K562 (cell line): ENCODE results near the gene ASB10. TPM values are rescaled to one million over a fixed set of nuclear protein-coding genes. Genes with fewer than 3 reads are reported as not detected.

Experiments
- ATAC-seq: fragments of 200-7000 bp; cut with Tn5 transposase; 3 replicates; pipeline ENCODE4 v1.9.1; 2020; ENCODE audit warnings: moderate library complexity
- BruUV-seq: library from RNA; stranded (reverse); fragments of 400-500 nt; replicated peaks from 2 replicates; lab custom pipeline; 2021; lab: Mats Ljungman, UMichigan
- CTCF ChIA-PET: fragments of 300-600 bp; formaldehyde crosslinking; extraction: SDS; loops from one replicate; lab custom pipeline; 2021; ENCODE audit warnings: low intra/inter-chr PET ratio; lab: Yijun Ruan, JAX
- POLR2A ChIA-PET: fragments of 300-600, 350-650 bp; sonication (Branson Sonifier 250); formaldehyde crosslinking; extraction: SDS; loops from one replicate; lab custom pipeline; 2021; ENCODE audit warnings: antibody characterized with exemption, inconsistent platforms; lab: Yijun Ruan, JAX
- DNase-seq, 4 experiments: peaks; one replicate each; pipeline versions ENCODE4 v3.0.0 to v3.0.0-alpha.2; 2011 to 2018; ENCODE audit warnings: low spot score in 3 of 4, mixed read lengths in 3 of 4; ENCODE audit errors: extremely low read depth in 1 of 4
- FAIRE-seq: peaks from 2 replicates; lab custom pipeline; 2011; peaks lifted over from hg19 to GRCh38; lab: Jason Lieb, UNC
- H2AFZ ChIP-seq: 2 replicates; pipeline ENCODE4 v1.6.0; 2011; ENCODE audit warnings: low read depth, low read length, control low read depth, inconsistent platforms
- H3K27ac ChIP-seq: fragments of 200-600 bp; 3 replicates; pipeline ENCODE4 v1.8.0; 2011; ENCODE audit warnings: low read depth, mild to moderate bottlenecking, control low read depth, inconsistent platforms, low read length, moderate library complexity, mixed read lengths; ENCODE audit errors: extremely low read depth
- H3K27me3 ChIP-seq, 2 experiments: fragments of 300-600 bp in 1 of 2; 2 replicates in 1 of 2; 3 replicates in 1 of 2; pipeline versions ENCODE4 v1.6.0 to v1.8.0; 2011; ENCODE audit warnings: inconsistent platforms in 2 of 2, low read length in 2 of 2, mild to moderate bottlenecking in 1 of 2, mixed read lengths in 1 of 2, moderate library complexity in 1 of 2; ENCODE audit not compliant: control insufficient read depth in 2 of 2, insufficient read depth in 2 of 2
- H3K36me3 ChIP-seq: fragments of 300-600 bp; 3 replicates; pipeline ENCODE4 v1.8.0; 2011; ENCODE audit warnings: mild to moderate bottlenecking, low read length, inconsistent platforms; ENCODE audit not compliant: control insufficient read depth, insufficient read depth
- H3K4me1 ChIP-seq, 2 experiments: fragments of 200-600 bp in 1 of 2; replicated peaks in 1 of 2; 2 replicates in 1 of 2; 3 replicates in 1 of 2; pipeline versions ENCODE4 v1.5.1 to v1.8.0; 2011; ENCODE audit warnings: inconsistent platforms in 2 of 2, low read length in 2 of 2, mild to moderate bottlenecking in 1 of 2, mixed read lengths in 1 of 2, moderate library complexity in 1 of 2; ENCODE audit not compliant: control insufficient read depth in 2 of 2, insufficient read depth in 2 of 2
- H3K4me2 ChIP-seq: 2 replicates; pipeline ENCODE4 v1.6.1; 2011; ENCODE audit warnings: low read length, control low read depth, inconsistent platforms, mixed read lengths; ENCODE audit not compliant: insufficient read depth
- H3K4me3 ChIP-seq: fragments of 200-600 bp; sonication (generic), shearing (Covaris generic); 2 replicates; pipeline ENCODE4 v1.5.1; 2016; ENCODE audit warnings: control low read depth, inconsistent platforms
- H3K79me2 ChIP-seq: fragments of 200-600 bp; 3 replicates; pipeline ENCODE4 v1.8.0; 2011; ENCODE audit warnings: low read length, inconsistent platforms; ENCODE audit not compliant: control insufficient read depth, insufficient read depth
- H3K9ac ChIP-seq, 2 experiments: 2 replicates each; pipeline versions ENCODE4 v1.6.0 to v1.6.1; 2011; ENCODE audit warnings: low read depth in 2 of 2, low read length in 2 of 2, control low read depth in 1 of 2, inconsistent platforms in 1 of 2, mild to moderate bottlenecking in 1 of 2, mixed read lengths in 1 of 2; ENCODE audit not compliant: insufficient read depth in 1 of 2
- H3K9me1 ChIP-seq: one replicate; pipeline ENCODE4 v1.6.0; 2011; ENCODE audit warnings: inconsistent platforms, mild to moderate bottlenecking, low read length, moderate library complexity; ENCODE audit not compliant: control insufficient read depth, insufficient read depth
- H3K9me3 ChIP-seq: replicated peaks from 2 replicates; pipeline ENCODE4 v1.5.1; 2011; ENCODE audit warnings: low read depth, low read length, inconsistent platforms; ENCODE audit not compliant: control insufficient read depth, insufficient read depth
- H4K20me1 ChIP-seq: replicated peaks from 2 replicates; pipeline ENCODE4 v1.6.1; 2011; ENCODE audit warnings: low read length, inconsistent platforms, mixed read lengths; ENCODE audit not compliant: control insufficient read depth, insufficient read depth
- CHD1 ChIP-seq: fragments of 200-600 bp; sonication (generic); IDR thresholded peaks from one replicate; pipeline ENCODE4 v1.6.1; 2012; ENCODE audit warnings: mild to moderate bottlenecking, moderate library complexity, low read length, inconsistent platforms
- ERF ChIP-seq: fragments of 450-650 bp; formaldehyde crosslinking; IDR thresholded peaks from 2 replicates; pipeline ENCODE4 v1.4.0; 2020; ENCODE audit warnings: mild to moderate bottlenecking, mixed read lengths
- POLR2G ChIP-seq: fragments of 200-400 bp; formaldehyde crosslinking; IDR thresholded peaks from 2 replicates; pipeline ENCODE4 v1.6.1; 2017; ENCODE audit warnings: low read depth, mild to moderate bottlenecking, antibody characterized with exemption, low read length, moderate library complexity
- WGBS: fragments of 100-300 bp; shearing (Covaris generic); methylation state at CpG from one replicate; pipeline ENCODE4 v1.1.6; 2016; ENCODE audit warnings: low coverage, mixed read lengths; ENCODE audit not compliant: insufficient coverage; ENCODE audit errors: missing lambda C conversion rate; 5-methylcytosine and 5-hydroxymethylcytosine counted together
- in situ Hi-C: fragments of 300-500 bp; cut with MboI; formaldehyde crosslinking; loops from 4 replicates; pipeline ENCODE4 v1.15.0; 2018; ENCODE audit warnings: inconsistent platforms, mixed read lengths
- intact Hi-C: fragments of 100-400 bp; cut with micrococcal nuclease; formaldehyde crosslinking; loops from 2 replicates; pipeline ENCODE4 v1.14.2; 2022
- polyA plus RNA-seq, 8 experiments: library from polyadenylated mRNA; depleted of rRNA in 4 of 8; stranded (reverse) in 5 of 8; unstranded in 3 of 8; fragments of >200 nt; fragmentation: Nextera tagmentation in 2 of 8; fragmentation: Illumina TruSeq in 1 of 8; extraction: Ambion mirVana in 2 of 8; extraction: Trizol in 1 of 8; gene quantifications; 2 replicates each; pipeline versions ENCODE4 v1.2.1 to v1.2.3, GENCODE V29; 2011 to 2014; ENCODE audit warnings: inconsistent platforms in 1 of 8, missing spikeins in 1 of 8
- total RNA-seq, 7 experiments: library from RNA; depleted of rRNA in 6 of 7; stranded (reverse); fragments of >200 nt in 6 of 7; fragmentation: Illumina TruSeq in 2 of 7; extraction: Trizol in 2 of 7; gene quantifications; 2 replicates each; pipeline versions ENCODE4 v1.2.1 to v1.2.3, GENCODE V29; 2011 to 2021; ENCODE audit warnings: low replicate concordance in 1 of 7

The ASB10 gene
- total and polyA plus RNA-seq, 9 of the 15 experiments (the other 6 are each of a cell fraction or from before 2014, with no cell fraction given) = not detected

GRCh38 chr7:151135866-151136843 lies 50.9 kb downstream of the ASB10 start:
- FAIRE-seq (no peak), DNase-seq (no peak), ATAC-seq (no peak)
- no peak overlapping the region for H2AFZ ChIP-seq
- H3K9me1 ChIP-seq = no peaks in the 10 kb centered on the region
- H3K9ac ChIP-seq = peak overlapping the region in 1 of 2 experiments; percentile 15; a peak in 1 of 4 replicates
- H3K79me2 ChIP-seq = no peaks in the 10 kb centered on the region
- H4K20me1 ChIP-seq = peaks cover 4% of the 10 kb centered on the region
- H3K4me2 ChIP-seq = no peak overlapping the region
- WGBS = 92% methylated on average over 33 of the region's 33 CpGs
- no TSS peak for BruUV-seq
- in situ Hi-C loops = no loop called here
- TF ChIP-seq ERF (CRISPR knock-in tag) (no peak), POLR2G (peak; percentile 50)
- H3K4me3 ChIP-seq = no peak overlapping the region
- H3K4me1 ChIP-seq = peaks cover 0 to 24% of the 10 kb centered on the region in 2 experiments; a peak in 1 of 5 replicates
- peaks cover 94% of the 10 kb centered on the region for H3K36me3 ChIP-seq
- no peaks in the 10 kb centered on the region for H3K27me3 ChIP-seq
- no peaks in the 10 kb centered on the region for H3K9me3 ChIP-seq
- ChIA-PET CTCF (no interaction called here), POLR2A (interaction anchor here (1.8 kb wide), 1 partner anchor 11 kb away, joined by 6 read pairs; no protein-coding TSS in a partner anchor)
- H3K27ac ChIP-seq = no peak overlapping the region
- intact Hi-C loops = no loop called here

- Histone ChIP-seq H2AFZ (no peak overlapping the region), H3K4me2 (no peak overlapping the region), H3K9me1 (no peaks in the 10 kb centered on the region), H3K9me3 (no peaks in the 10 kb centered on the region), H3K79me2 (no peaks in the 10 kb centered on the region), H3K9ac (no peak overlapping the region), H3K36me3 (peaks cover 94% of the 10 kb centered on the region; the same call in 2 of the 3 replicates), H3K4me3 (no peak overlapping the region), H4K20me1 (peaks cover 4% of the 10 kb centered on the region), H3K4me1 (peaks cover 0 to 24% of the 10 kb centered on the region in 2 experiments; a peak in 1 of 5 replicates), H3K27ac (no peak overlapping the region), H3K27me3 (no peaks in the 10 kb centered on the region)
- FAIRE-seq (no peak), DNase-seq (no peak), ATAC-seq (no peak)
- TF ChIP-seq POLR2G (peak; percentile 6; the same call in 1 of the 2 replicates), CHD1 (no peak)
- in situ Hi-C loops = no loop called here
- CTCF ChIA-PET = no interaction called here
- no TSS peak for BruUV-seq
- POLR2A ChIA-PET = interaction anchor here (1.8 kb wide), 1 partner anchor 12 kb away, joined by 6 read pairs; no protein-coding TSS in a partner anchor
- intact Hi-C loops = no loop called here
- WGBS = 85% methylated on average over 5 of the region's 5 CpGs
Observed at GRCh38 chr7:151135525-151135845, 51.6 kb downstream of the ASB10 start.
